Spleen (tissue), 11 donors: ENCODE data around the gene KSR2. TPM values are rescaled to one million over a fixed set of nuclear protein-coding genes. Genes with fewer than 3 reads are reported as not detected.

Experiments
- DNase-seq: peaks from one replicate; pipeline ENCODE4 v3.0.0-alpha.2; 2020
- H3K27ac ChIP-seq, 8 donors: fragments of 200-600 bp; sonication (generic) in 7 of 8; 1 replicate in 4 of 8; 2 replicates in 4 of 8; pipeline versions ENCODE4 v1.5.0 to v1.8.0; 2016 to 2021; ENCODE audit warnings: inconsistent platforms in 4 of 8, mild to moderate bottlenecking in 4 of 8, moderate library complexity in 1 of 8
- H3K27me3 ChIP-seq, 7 donors: fragments of 200-600 bp; sonication (generic) in 6 of 7; replicated peaks in 1 of 7; 1 replicate in 4 of 7; 2 replicates in 3 of 7; pipeline versions ENCODE4 v1.5.0 to v1.8.0; 2016 to 2021; ENCODE audit warnings: inconsistent platforms in 3 of 7, mild to moderate bottlenecking in 1 of 7
- H3K36me3 ChIP-seq, 6 donors: fragments of 200-600 bp; sonication (generic) in 5 of 6; 1 replicate in 4 of 6; 2 replicates in 2 of 6; pipeline versions ENCODE4 v1.5.0 to v1.8.0; 2016 to 2021; ENCODE audit warnings: inconsistent platforms in 2 of 6
- H3K4me1 ChIP-seq, 6 donors: fragments of 200-600 bp; sonication (generic) in 5 of 6; 1 replicate in 3 of 6; 2 replicates in 3 of 6; pipeline versions ENCODE4 v1.5.0 to v1.8.0; 2016 to 2021; ENCODE audit warnings: inconsistent platforms in 3 of 6
- H3K4me3 ChIP-seq, 8 donors: fragments of 200-600 bp; sonication (generic) in 7 of 8; 1 replicate in 4 of 8; 2 replicates in 4 of 8; pipeline versions ENCODE4 v1.5.0 to v1.8.0; 2016 to 2021; ENCODE audit warnings: inconsistent platforms in 4 of 8, mild to moderate bottlenecking in 4 of 8, moderate library complexity in 2 of 8
- H3K9me3 ChIP-seq, 8 donors: fragments of 200-600 bp; sonication (generic) in 7 of 8; 1 replicate in 4 of 8; 2 replicates in 4 of 8; pipeline versions ENCODE4 v1.5.0 to v1.8.0; 2016 to 2021; ENCODE audit warnings: inconsistent platforms in 4 of 8
- POLR2A ChIP-seq, 3 donors: fragments of 450-650 bp; IDR thresholded peaks; one replicate each; pipeline ENCODE4 v1.5.1; 2017; ENCODE audit warnings: antibody characterized with exemption in 3 of 3, mild to moderate bottlenecking in 1 of 3
- POLR2AphosphoS5 ChIP-seq, 3 donors: sonication (generic); formaldehyde crosslinking; IDR thresholded peaks; one replicate each; pipeline ENCODE4 v1.5.1; 2017; ENCODE audit warnings: antibody characterized with exemption in 3 of 3
- WGBS, 5 donors: extraction: QIAGEN DNeasy Blood & Tissue Kit in 3 of 5; methylation state at CpG; one replicate each; pipeline versions ENCODE4 v1.1.5 to v1.1.7; 2013 to 2018; 5-methylcytosine and 5-hydroxymethylcytosine counted together
- intact Hi-C: fragments of 100-400 bp; cut with DNase I; formaldehyde crosslinking; loops from one replicate; pipeline ENCODE4 v1.15.0; 2023; ENCODE audit warnings: low total_unique reads
- polyA plus RNA-seq, 3 donors: library from polyadenylated mRNA; stranded (reverse); fragments of 200-250 nt; gene quantifications; one replicate each; pipeline ENCODE4 v1.2.1, GENCODE V29; 2013
- total RNA-seq, 7 donors: library from RNA; depleted of rRNA in 3 of 7; stranded (reverse); fragments of >200 nt in 3 of 7; fragmentation: NEBNext Ultra II Directional in 4 of 7; extraction: Animal tissue kit (Norgen Biotek cat#: 25700) in 4 of 7; gene quantifications; one replicate each; pipeline versions ENCODE4 v1.1.0 to v1.2.1, GENCODE V29; 2016 to 2021
- TF ChIP-seq, protein P1 (sequence below), 11 experiments: fragments of 200-600 bp in 7 of 11; fragments of 450-650 bp in 4 of 11; sonication (generic) in 4 of 11; IDR thresholded peaks in 8 of 11; conservative IDR thresholded peaks in 3 of 11; 1 replicate in 7 of 11; 2 replicates in 4 of 11; pipeline versions ENCODE4 v1.4.0 to v1.8.0; 2016 to 2021; ENCODE audit warnings: antibody characterized with exemption in 11 of 11, inconsistent platforms in 4 of 11, mild to moderate bottlenecking in 1 of 11
- donor health status: healthy with polysubstance abuse.
- donor health status: DM: no; HTN: no; CAD: no; lungs with moderate emphysema.
- donor health status: DM: no; HTN: no; CAD: no.
- donor health status: Bipolar disorder and iron deficiency.
- donor health status: healthy.
- donor health status: DM: no; HTN: no; CAD: no.
- donor health status: DM: yes; HTN: yes; CAD: no.

The KSR2 gene
- total and polyA plus RNA-seq, 10 donors = under 0.01 to 0.09 (median 0.02) TPM; not detected in 4

DNA sequence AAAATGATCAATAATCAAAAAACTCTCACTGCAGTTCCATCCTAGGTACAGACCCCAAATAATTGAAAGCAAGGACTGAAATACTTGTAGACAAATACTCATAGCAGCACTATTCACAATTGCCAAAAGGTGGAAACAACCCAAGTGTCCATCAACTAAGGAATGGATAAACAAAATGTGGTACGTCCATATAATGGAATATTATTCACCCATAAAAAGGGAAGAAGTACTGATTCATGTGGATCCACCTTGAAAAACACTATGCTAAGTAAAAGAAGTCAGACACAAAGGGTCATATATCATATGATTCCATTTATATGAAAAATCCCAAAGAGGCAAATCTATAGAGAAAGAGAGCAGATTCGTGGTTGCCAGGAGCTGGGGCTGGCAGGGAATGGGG, 202.8 kb downstream of the KSR2 start:
- H3K4me3 ChIP-seq = no peak overlapping the region
- H3K36me3 ChIP-seq = no peaks in the 10 kb centered on the region
- H3K27ac ChIP-seq = no peak overlapping the region
- 64 to 89% (median 80%) methylated on average over 2 of the region's 2 CpGs for WGBS, 5 donors
- intact Hi-C loops = no loop called here
- TF ChIP-seq POLR2AphosphoS5 (IDR thresholded peaks at IDR 0.05) = no peak
- TF ChIP-seq, protein P1, sequence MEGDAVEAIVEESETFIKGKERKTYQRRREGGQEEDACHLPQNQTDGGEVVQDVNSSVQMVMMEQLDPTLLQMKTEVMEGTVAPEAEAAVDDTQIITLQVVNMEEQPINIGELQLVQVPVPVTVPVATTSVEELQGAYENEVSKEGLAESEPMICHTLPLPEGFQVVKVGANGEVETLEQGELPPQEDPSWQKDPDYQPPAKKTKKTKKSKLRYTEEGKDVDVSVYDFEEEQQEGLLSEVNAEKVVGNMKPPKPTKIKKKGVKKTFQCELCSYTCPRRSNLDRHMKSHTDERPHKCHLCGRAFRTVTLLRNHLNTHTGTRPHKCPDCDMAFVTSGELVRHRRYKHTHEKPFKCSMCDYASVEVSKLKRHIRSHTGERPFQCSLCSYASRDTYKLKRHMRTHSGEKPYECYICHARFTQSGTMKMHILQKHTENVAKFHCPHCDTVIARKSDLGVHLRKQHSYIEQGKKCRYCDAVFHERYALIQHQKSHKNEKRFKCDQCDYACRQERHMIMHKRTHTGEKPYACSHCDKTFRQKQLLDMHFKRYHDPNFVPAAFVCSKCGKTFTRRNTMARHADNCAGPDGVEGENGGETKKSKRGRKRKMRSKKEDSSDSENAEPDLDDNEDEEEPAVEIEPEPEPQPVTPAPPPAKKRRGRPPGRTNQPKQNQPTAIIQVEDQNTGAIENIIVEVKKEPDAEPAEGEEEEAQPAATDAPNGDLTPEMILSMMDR (IDR thresholded peaks at IDR 0.05 in 8 of 11, conservative IDR thresholded peaks at IDR 0.05 in 3 of 11) = no peak
- no peak for TF ChIP-seq POLR2A (IDR thresholded peaks at IDR 0.05)
- no peaks in the 10 kb centered on the region for H3K4me1 ChIP-seq
- H3K27me3 ChIP-seq = no peaks in the 10 kb centered on the region
- DNase-seq = no peak
- H3K9me3 ChIP-seq = peaks cover 0 to 29% (median 11%) of the 10 kb centered on the region in 8 donors

DNA sequence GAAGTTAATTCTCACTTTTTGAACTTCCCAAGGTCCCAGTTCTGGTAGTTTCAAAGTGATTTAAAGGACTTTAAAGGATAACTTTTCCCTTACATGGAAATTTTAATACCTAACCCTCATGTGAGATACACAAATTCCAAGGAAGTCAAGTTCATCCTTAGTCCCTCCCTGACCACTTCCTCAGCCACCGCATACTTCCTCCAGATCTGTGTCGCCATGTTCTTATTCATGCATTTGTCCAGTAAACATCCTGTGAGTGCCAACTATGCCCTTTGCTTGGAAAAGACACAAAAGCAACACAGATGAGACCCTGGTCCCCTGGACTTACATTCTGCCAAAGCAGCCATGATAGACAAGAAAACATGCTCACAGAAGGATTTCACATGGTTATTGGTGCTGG, 206.6 kb downstream of the KSR2 start:
- H3K9me3 ChIP-seq = peaks cover 0 to 29% (median 11%) of the 10 kb centered on the region in 8 donors
- TF ChIP-seq POLR2AphosphoS5 (IDR thresholded peaks at IDR 0.05) (no peak), POLR2A (IDR thresholded peaks at IDR 0.05) (no peak)
- TF ChIP-seq, protein P1 (IDR thresholded peaks at IDR 0.05 in 8 of 11, conservative IDR thresholded peaks at IDR 0.05 in 3 of 11) = no peak
- 41 to 67% (median 56%) methylated on average over 2 of the region's 2 CpGs for WGBS, 5 donors
- no peak overlapping the region for H3K4me3 ChIP-seq
- no peak for DNase-seq
- intact Hi-C loops = no loop called here
- no peaks in the 10 kb centered on the region for H3K4me1 ChIP-seq
- no peak overlapping the region for H3K27ac ChIP-seq
- H3K36me3 ChIP-seq = no peaks in the 10 kb centered on the region
- no peaks in the 10 kb centered on the region for H3K27me3 ChIP-seq

DNA sequence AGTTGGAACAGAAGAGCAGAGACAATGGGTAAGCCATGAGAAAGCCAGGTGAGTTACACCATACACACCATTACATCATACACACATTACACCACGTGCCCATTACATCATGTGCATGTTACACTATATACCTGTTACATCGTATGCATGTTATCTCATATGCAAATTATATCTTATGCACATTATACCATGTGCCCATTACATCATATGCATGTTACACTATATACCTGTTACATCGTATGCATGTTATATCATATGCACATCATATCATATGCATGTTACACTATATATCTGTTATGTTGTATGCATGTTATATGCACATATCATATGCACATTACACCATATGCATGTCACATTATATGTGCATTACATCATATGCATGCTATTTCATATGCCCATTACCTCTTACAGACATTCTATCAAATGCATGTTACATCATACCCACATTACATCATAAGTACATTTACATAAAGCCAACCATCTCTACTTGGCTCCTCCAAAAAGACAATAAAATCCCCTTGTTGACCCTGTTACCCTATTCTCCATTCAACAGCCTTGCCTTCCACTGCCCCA, 207.2 kb downstream of the KSR2 start:
- H3K4me3 ChIP-seq = no peak overlapping the region
- WGBS, 5 donors = 82 to 93% (median 88%) methylated on average over 3 of the region's 3 CpGs
- no peaks in the 10 kb centered on the region for H3K36me3 ChIP-seq
- no peaks in the 10 kb centered on the region for H3K27me3 ChIP-seq
- H3K9me3 ChIP-seq = peaks cover 0 to 23% (median 10%) of the 10 kb centered on the region in 8 donors
- no peak for DNase-seq
- TF ChIP-seq, protein P1 (IDR thresholded peaks at IDR 0.05 in 8 of 11, conservative IDR thresholded peaks at IDR 0.05 in 3 of 11) = no peak
- TF ChIP-seq POLR2A (IDR thresholded peaks at IDR 0.05) = no peak
- no peak for TF ChIP-seq POLR2AphosphoS5 (IDR thresholded peaks at IDR 0.05)
- no peaks in the 10 kb centered on the region for H3K4me1 ChIP-seq
- no peak overlapping the region for H3K27ac ChIP-seq
- intact Hi-C loops = no loop called here

DNA sequence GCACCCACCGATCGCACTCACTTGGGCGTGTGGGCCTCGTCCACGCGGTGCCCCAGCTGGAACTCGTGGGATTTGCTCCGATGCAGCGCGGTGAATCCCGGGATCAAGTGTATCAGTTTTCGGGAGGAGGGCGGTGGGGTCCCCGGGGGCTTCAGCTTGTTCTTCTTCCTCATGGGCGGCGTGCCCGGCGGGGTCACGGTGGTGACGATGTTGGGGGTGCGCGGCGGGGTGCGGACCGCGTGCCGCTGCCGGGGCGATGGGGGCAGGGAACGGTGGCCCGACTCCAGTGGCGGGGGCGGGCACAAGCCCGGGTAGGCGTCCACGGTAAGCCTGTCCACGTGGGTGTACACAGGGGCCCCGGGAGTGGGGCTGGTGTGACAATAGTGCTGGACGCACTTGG, 207.8 kb downstream of the KSR2 start:
- Histone ChIP-seq H3K4me1 (no peaks in the 10 kb centered on the region), H3K36me3 (no peaks in the 10 kb centered on the region), H3K27ac (no peak overlapping the region), H3K9me3 (peaks cover 0 to 17% (median 4%) of the 10 kb centered on the region in 8 donors), H3K27me3 (no peaks in the 10 kb centered on the region), H3K4me3 (no peak overlapping the region)
- no peak for DNase-seq
- intact Hi-C loops = no loop called here
- no peak for TF ChIP-seq POLR2A (IDR thresholded peaks at IDR 0.05)
- TF ChIP-seq, protein P1 (IDR thresholded peaks at IDR 0.05 in 8 of 11, conservative IDR thresholded peaks at IDR 0.05 in 3 of 11) = no peak
- no peak for TF ChIP-seq POLR2AphosphoS5 (IDR thresholded peaks at IDR 0.05)
- 93 to 97% (median 94%) methylated on average over 23 to 39 of the region's 39 CpGs for WGBS, 5 donors
